ENCODE results near the gene FXYD5.

Gene FXYD5

DNA sequence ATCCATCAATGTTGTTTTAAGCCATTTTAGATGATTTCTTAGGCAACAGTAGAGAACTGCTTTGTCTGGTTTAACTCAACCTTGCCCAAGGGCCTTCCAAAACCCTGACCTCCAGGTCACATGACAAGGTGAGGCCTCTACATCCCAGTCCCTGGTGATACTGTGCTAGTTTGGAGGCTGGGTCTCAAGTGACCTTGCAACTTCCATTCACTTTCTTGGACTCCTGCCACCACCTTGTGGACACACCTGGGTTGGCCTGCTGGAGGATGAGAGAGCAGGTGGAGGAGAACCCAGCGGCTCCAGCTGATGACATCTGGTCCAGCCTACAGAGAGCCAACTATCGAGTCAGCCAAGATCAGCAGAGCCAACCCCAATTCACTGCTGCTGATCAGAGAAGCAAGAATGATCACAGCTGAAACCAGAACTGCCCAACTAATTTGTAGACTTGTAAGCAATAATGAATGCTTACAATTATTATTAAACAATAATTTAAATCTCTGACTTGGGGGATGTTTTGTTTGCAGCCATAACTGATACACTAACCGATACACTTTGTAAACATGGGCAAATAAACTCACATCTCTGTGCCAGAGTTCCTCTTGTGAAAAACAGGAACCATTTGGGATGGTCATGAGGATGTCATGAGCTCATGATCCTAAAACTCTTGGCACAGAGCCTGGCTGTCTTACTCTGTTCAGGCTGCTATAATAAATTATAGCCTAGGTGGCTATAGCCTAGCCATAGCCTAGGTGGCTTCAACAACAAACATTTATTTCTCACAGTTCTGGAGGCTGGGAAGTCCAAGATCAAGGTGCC lies 62.5 kb downstream of the FXYD5 start:
- no peak for DNase-seq

DNA sequence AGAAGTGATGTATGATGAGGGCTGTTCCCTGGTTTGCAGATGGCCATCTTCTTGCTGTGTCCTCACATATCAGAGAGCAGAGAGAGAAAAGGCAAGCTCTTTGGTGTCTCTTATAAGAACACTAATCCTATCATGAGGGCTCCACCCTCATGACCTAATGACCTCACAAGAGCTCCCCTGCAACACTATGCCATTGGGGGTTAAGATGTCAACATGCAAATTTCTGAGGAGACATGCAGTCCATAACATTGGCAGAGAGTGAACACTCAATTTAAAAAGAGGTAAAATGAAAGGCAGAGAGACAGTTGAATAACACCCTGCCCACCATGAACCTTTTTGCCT lies 63.1 kb downstream of the FXYD5 start:
- no peak for DNase-seq

GRCh38 chr19:35219008-35219407 lies 64.5 kb downstream of the FXYD5 start:
- no peak for DNase-seq
